SU-DHL-6 (cell line): ENCODE measurements around the gene STX18.
"Not testable (repeated sequence)": the region's sequence is repeated elsewhere in the genome, so short reads cannot be mapped to it uniquely, and the experiment has no call there.

ENCODE experiments used
- H2AFZ ChIP-seq: fragments of 200-600 bp; sonication (generic); 2 replicates; pipeline ENCODE4 v1.6.1; 2014; ENCODE audit warnings: low read depth, mild to moderate bottlenecking, moderate library complexity, mixed read lengths, antibody characterized with exemption, low read length; ENCODE audit not compliant: severe bottlenecking
- H3F3A ChIP-seq: fragments of 200-600 bp; shearing (Covaris generic); 2 replicates; pipeline ENCODE4 v1.6.0; 2016; ENCODE audit warnings: antibody characterized with exemption, mild to moderate bottlenecking; ENCODE audit not compliant: insufficient read depth
- H3K27ac ChIP-seq: fragments of 200-600 bp; sonication (generic); 2 replicates; pipeline ENCODE4 v1.5.1; 2016; ENCODE audit warnings: low read depth, mild to moderate bottlenecking, low read length, moderate library complexity, mixed read lengths
- H3K27me3 ChIP-seq: fragments of 200-600 bp; sonication (generic), shearing (Covaris generic); 2 replicates; pipeline ENCODE4 v1.6.0; 2014; ENCODE audit warnings: mild to moderate bottlenecking, low read length
- H3K36me3 ChIP-seq: fragments of 200-600 bp; sonication (generic); 2 replicates; pipeline ENCODE4 v1.6.1; 2014; ENCODE audit warnings: mild to moderate bottlenecking, low read length, mixed read lengths
- H3K4me2 ChIP-seq: fragments of 300-600, 200-600 bp; shearing (Covaris generic), sonication (generic); 2 replicates; pipeline ENCODE4 v1.6.0; 2014; ENCODE audit warnings: low read length, low read depth, mild to moderate bottlenecking; ENCODE audit not compliant: poor library complexity, severe bottlenecking
- H3K4me3 ChIP-seq: fragments of 200-600 bp; sonication (generic); 2 replicates; pipeline ENCODE4 v1.5.1; 2014; ENCODE audit warnings: antibody characterized with exemption, low read length, mild to moderate bottlenecking, mixed read lengths; ENCODE audit not compliant: insufficient read depth, poor library complexity, severe bottlenecking
- H3K79me2 ChIP-seq: fragments of 200-600 bp; sonication (generic); 2 replicates; pipeline ENCODE4 v1.6.1; 2014; ENCODE audit warnings: mild to moderate bottlenecking, low read length, moderate library complexity; ENCODE audit not compliant: insufficient read depth
- H3K9ac ChIP-seq: fragments of 200-600 bp; sonication (generic); 2 replicates; pipeline ENCODE4 v1.7.0; 2014; ENCODE audit warnings: mild to moderate bottlenecking, low read length
- H3K9me2 ChIP-seq: fragments of 200-600 bp; sonication (generic); replicated peaks from 2 replicates; pipeline ENCODE4 v1.6.1; 2014; ENCODE audit warnings: low read length; ENCODE audit not compliant: insufficient read depth
- H3K9me3 ChIP-seq: fragments of 200-600 bp; sonication (generic); 2 replicates; pipeline ENCODE4 v1.6.1; 2014; ENCODE audit warnings: low read length, mixed read lengths; ENCODE audit not compliant: insufficient read depth
- H4K20me1 ChIP-seq: fragments of 200-600 bp; sonication (generic); 2 replicates; pipeline ENCODE4 v1.6.1; 2014; ENCODE audit warnings: low read depth, mild to moderate bottlenecking, antibody characterized with exemption, low read length, moderate library complexity, mixed read lengths
- CTCF ChIP-seq: fragments of 200-600 bp; sonication (generic); IDR thresholded peaks from one replicate; pipeline ENCODE4 v1.5.1; 2017; ENCODE audit warnings: antibody characterized with exemption, mild to moderate bottlenecking, low read length, moderate library complexity; ENCODE audit not compliant: insufficient read depth, poor library complexity, severe bottlenecking
- EZH2phosphoT487 ChIP-seq: fragments of 200-600 bp; sonication (generic), shearing (Covaris generic); conservative IDR thresholded peaks from 2 replicates; pipeline ENCODE4 v1.6.1; 2018; ENCODE audit warnings: mild to moderate bottlenecking, antibody characterized with exemption, low read length, moderate library complexity, mixed read lengths

STX18 gene

GRCh38 chr4:4472344-4472958, 69.4 kb downstream of the STX18 start:
- Histone ChIP-seq H3K4me3 (no peak overlapping the region), H2AFZ (no peak overlapping the region), H3K27me3 (no peaks in the 10 kb centered on the region), H3K4me2 (no peak overlapping the region), H3K27ac (no peak overlapping the region), H3K9me2 (no peaks in the 10 kb centered on the region), H3K79me2 (no peaks in the 10 kb centered on the region), H3K36me3 (no peaks in the 10 kb centered on the region), H3F3A (no peaks in the 10 kb centered on the region), H4K20me1 (no peaks in the 10 kb centered on the region), H3K9ac (no peak overlapping the region), H3K9me3 (no peaks in the 10 kb centered on the region)
- TF ChIP-seq CTCF (no peak), EZH2phosphoT487 (no peak)

- H2AFZ ChIP-seq, result no peak overlapping the region
- H3K9me3 ChIP-seq, result no peaks in the 10 kb centered on the region
- no peak overlapping the region for H3K4me2 ChIP-seq
- H3K79me2 ChIP-seq, result no peaks in the 10 kb centered on the region
- H3K9me2 ChIP-seq, result no peaks in the 10 kb centered on the region
- no peaks in the 10 kb centered on the region for H4K20me1 ChIP-seq
- no peak for TF ChIP-seq CTCF
- no peak for TF ChIP-seq EZH2phosphoT487
- H3F3A ChIP-seq, result no peaks in the 10 kb centered on the region
- no peak overlapping the region for H3K27ac ChIP-seq
- H3K36me3 ChIP-seq, result no peaks in the 10 kb centered on the region
- no peak overlapping the region for H3K4me3 ChIP-seq
- no peaks in the 10 kb centered on the region for H3K27me3 ChIP-seq
- no peak overlapping the region for H3K9ac ChIP-seq
Observed at GRCh38 chr4:4471195-4471594, 70.7 kb downstream of the STX18 start.

GRCh38 chr4:4470208-4470607, 71.6 kb downstream of the STX18 start:
- Histone ChIP-seq H3K4me2 (no peak overlapping the region), H2AFZ (no peak overlapping the region), H3K27ac (no peak overlapping the region), H3F3A (no peaks in the 10 kb centered on the region), H3K79me2 (no peaks in the 10 kb centered on the region), H4K20me1 (no peaks in the 10 kb centered on the region), H3K9me3 (no peaks in the 10 kb centered on the region), H3K27me3 (no peaks in the 10 kb centered on the region), H3K9me2 (no peaks in the 10 kb centered on the region), H3K9ac (no peak overlapping the region), H3K36me3 (no peaks in the 10 kb centered on the region), H3K4me3 (no peak overlapping the region)
- TF ChIP-seq CTCF (no peak), EZH2phosphoT487 (no peak)

- H3K36me3 ChIP-seq, H3K79me2 ChIP-seq, H3K27ac ChIP-seq, H4K20me1 ChIP-seq, H3K4me3 ChIP-seq, H3K4me2 ChIP-seq, H3K9me2 ChIP-seq, H3K27me3 ChIP-seq, H3F3A ChIP-seq, H3K9ac ChIP-seq, H2AFZ ChIP-seq, H3K9me3 ChIP-seq: not testable (repeated sequence)
Observed at GRCh38 chr4:4465238-4465637, 76.6 kb downstream of the STX18 start.
